NOMO-1 treated with DMSO at 0.1 percent for 48 hours (cell line): ENCODE measurements around the gene ANKMY1.

Experiments
- DNase-seq: peaks from one replicate; lab custom pipeline; 2025; ENCODE audit not compliant: unreplicated experiment; lab: John Stamatoyannopoulos, UW

Gene ANKMY1

DNA sequence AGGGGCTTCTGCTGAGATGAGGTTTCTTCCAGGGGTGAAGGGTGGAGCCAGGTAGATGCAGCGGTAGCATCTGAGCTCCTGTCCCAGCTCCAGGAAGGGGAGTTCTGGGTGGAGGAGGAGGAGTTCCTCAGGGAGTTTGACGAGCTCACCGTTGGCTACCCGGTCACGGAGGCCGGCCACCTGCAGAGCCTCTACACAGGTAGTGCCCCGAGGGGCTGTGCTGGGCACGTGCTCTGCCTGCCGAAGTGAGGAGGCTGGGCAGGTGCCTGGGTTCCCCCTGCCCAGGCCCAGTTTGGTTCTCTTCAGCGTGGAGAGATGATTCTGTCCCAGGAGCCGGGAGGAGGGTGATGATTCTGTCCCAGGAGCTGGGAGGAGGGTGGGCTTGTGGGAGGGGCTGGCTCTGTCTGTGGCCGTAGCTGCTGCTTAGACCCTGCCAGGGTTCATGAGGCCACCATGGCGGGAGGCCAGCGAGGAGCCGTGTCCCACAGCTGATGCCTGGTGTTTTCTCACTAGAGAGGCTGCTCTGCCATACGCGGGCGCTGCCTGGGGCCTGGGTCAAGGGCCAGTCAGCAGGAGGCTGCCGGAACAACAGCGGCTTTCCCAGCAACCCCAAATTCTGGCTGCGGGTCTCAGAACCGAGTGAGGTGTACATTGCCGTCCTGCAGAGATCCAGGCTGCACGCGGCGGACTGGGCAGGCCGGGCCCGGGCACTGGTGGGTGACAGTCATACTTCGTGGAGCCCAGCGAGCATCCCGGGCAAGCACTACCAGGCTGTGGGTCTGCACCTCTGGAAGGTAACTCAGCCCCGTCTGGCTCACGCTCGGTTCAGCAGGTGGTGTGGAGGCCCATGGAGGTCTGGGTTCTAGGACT lies 37.0 kb upstream of the ANKMY1 start:
- no peak for DNase-seq

DNA sequence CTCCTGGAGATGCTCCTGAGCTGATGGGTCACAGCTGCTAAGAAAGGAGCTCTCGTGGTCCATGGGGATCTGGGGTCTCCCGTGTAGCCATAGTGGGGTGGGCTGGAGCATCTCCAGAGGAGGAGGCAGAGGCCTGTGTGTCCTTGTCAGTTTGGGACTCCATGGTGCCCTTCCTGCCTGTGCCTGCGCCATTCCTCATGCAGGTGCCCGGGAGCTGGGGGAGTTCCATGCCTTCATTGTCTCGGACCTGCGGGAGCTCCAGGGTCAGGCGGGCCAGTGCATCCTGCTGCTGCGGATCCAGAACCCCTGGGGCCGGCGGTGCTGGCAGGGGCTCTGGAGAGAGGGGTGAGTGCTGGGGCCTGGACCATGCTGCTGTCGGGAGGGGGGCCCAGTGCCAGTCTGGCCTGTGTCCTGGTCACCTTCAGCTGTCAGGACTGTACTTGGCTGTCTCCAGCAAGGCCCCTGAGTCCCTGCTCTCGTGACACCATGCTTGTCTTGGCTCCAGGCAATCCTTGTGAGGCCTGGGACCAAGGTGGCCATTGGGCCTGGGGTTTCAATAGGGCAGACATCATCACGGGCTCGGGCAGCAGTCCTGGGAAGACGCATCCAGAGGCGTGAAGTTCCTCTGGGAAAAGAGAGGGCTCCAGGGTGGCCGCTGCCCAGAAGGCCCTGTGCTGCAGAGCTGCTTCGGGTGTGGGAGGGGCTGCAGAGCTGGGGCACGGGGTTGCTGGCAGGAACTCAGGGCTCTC lies 36.1 kb upstream of the ANKMY1 start:
- DNase-seq = no peak

DNA sequence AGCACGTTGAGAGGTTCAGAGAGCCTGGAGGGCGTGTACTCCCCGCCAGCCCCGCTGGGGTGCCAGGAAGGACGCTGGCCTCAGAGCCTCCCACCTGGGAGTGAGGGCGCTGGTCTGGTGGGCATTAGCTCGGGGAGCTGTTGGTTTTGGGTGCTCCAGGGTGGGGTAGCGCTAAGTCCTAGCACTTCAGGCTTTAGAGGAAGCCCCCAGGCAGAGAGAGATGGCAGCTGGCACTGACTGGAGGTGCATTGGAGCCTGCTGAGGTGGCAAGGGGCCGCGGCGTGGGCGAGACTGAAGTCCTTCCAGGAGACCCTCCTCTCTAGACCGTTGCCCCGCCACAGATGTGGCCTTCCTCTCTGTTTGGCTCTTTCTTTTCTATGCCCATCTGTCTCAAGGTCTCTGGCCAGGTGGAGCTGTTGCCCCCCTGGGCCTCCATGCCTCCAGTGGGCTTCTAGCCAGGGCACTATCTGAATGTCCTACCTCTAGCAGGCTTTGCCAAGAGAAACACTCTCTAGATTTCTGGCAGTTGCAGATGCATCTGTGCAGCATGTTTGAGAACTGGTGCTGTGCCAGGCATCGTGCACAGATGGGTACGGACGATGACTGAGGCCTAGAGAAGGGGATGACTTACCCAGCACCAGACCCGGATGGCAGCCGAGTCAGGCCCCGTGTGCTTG lies 35.4 kb upstream of the ANKMY1 start:
- no peak for DNase-seq

GRCh38 chr2:240591784-240592183 lies 34.0 kb upstream of the ANKMY1 start:
- no peak for DNase-seq

- DNase-seq = no peak
Measured at GRCh38 chr2:240591226-240591625, 33.4 kb upstream of the ANKMY1 start.

DNA sequence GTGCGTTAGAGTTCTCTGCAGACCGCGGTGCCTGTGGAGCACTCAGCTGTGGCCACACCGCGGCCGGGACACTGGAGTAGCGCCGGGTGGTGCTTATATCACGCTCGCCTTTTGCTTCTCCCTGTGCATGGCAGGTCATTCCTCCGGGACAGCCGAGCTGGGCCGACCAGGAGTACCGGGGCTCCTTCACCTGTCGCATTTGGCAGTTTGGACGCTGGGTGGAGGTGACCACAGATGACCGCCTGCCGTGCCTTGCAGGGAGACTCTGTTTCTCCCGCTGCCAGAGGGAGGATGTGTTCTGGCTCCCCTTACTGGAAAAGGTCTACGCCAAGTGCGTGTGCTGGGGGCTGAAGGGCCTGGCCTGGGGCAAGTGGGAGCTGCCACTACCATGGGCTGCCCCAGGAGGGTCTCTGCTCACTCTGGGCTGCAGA lies 32.9 kb upstream of the ANKMY1 start:
- no peak for DNase-seq

DNA sequence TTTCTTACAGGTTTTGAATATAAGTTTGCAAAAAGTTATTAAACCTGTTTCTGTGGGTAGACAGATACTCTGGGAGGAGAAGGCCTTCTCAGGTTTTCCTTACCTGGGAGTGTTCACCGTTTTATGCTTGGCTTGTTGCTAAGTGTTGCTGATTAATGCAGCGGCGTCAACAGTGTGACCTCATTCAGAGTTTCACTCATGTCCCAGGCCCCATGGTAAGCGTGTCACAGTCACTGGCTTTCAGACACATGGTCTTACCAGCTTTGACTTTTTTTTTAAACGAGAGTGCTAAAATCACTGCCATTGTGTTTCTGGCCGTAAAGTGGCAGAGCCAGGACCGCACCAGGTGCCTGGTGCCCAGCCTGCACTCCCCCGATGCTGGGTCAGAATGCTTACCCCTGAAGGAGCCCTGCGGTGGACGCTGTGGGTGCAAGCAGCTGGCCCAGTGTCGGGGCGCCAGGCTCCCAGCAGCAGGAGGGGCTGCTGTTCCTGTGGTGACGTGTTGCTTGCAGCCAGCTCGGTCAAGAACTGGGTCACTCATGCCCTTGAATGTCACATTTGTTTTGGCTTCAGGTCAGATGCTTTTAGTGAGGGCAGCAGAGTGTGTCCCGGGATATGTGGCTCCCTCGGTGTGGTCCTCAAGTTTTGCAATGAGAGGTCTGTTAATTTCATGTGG lies 32.2 kb upstream of the ANKMY1 start:
- no peak for DNase-seq

DNA sequence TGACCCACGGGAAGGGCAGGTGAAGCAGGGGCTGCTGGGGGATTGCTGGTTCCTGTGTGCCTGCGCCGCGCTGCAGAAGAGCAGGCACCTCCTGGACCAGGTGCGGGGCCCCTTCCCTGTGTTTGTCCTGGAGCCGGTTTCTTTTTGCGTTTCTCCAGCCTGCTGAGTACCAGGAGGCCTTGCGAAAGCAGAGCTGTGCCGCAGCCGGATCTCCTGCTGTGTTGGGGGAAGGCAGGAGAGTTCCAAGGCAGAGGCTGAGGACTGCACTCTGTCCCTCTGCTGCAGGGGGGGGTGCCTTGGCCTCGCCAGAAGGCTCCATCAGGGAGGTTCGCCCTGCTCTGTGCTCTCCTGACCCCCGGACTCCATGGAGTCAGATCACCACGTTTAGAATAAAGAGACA lies 31.6 kb upstream of the ANKMY1 start:
- no peak for DNase-seq

- DNase-seq = no peak
Measured at GRCh38 chr2:240588669-240589068, 30.9 kb upstream of the ANKMY1 start.

DNA sequence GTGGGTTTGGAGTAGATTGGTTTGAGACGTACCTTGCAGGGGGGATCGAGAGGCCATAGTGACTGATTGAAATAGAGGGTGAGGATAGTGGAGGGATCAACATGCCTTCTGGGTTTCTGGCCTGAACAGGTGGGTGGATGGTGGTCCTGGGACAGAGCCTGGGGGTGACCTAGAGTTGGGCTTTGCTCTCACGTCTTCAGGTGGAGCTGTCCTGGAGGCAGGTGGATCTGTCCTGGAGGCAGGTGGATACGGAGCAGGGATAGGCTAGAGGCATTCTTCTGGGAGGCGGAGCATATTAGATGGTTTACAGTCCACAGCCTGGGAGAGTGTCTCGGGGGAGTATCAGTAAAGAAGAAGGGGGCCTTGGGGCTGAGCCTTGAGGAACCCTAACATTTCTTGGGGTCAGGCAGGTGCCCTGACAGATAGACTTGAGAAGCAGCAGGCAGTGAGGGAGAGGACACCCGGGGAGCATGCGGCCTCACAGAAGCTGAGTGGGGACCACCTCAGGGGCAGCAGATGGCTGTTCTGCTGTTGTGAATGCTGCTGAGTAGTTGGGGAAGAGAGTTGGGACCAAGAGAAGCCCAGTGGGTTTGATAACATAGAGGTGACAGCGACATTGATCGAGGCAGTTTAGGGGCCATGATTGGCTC lies 30.3 kb upstream of the ANKMY1 start:
- no peak for DNase-seq

DNA sequence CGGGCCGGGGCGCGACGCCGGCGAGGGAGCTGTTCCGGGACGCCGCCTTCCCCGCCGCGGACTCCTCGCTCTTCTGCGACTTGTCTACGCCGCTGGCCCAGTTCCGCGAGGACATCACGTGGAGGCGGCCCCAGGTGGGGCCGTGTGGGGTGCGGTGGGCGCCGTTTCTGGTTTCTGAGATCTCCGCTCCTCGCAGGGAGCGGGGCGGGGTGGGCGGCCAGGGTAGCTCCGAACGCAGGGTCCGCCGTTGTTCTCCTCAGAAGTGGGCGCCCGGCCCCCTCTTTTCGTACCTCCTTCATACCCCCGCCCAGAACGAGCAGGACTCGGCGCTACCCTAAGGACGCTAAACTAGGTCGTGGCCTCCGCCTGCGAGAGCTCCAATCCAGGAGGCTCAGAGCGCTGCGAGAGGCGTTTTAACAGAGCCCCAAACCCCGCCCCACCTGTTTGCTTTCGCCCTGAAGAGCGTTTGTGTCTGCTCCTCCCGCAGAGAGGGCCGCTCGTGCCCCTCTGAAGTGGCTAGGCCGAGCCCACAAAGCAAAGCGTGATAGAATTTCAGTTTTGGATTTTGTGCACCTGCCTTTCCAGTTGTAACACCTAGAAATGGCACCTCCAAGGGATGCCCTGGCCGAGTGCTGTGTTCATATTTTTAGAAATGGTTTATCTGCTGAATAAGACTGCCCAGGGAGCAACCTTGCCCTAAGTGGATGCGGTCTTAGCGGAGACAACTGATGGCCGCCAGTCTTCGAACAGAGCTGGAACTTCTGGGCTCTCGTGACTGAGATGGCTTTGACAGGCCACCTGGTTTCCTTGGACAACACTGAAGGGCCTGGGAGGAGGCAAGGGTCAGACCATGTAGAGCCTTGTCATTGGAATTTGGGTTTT lies 29.4 kb upstream of the ANKMY1 start:
- peak; percentile 30 for DNase-seq

- DNase-seq = peak; percentile 93
Measured at GRCh38 chr2:240586198-240586918, 28.6 kb upstream of the ANKMY1 start, which contains the start of gene CAPN10. Gene CAPN10, plus strand, starts transcription at chr2:240586734. Its CDS starts 178 bp downstream, at chr2:240586912.

DNA sequence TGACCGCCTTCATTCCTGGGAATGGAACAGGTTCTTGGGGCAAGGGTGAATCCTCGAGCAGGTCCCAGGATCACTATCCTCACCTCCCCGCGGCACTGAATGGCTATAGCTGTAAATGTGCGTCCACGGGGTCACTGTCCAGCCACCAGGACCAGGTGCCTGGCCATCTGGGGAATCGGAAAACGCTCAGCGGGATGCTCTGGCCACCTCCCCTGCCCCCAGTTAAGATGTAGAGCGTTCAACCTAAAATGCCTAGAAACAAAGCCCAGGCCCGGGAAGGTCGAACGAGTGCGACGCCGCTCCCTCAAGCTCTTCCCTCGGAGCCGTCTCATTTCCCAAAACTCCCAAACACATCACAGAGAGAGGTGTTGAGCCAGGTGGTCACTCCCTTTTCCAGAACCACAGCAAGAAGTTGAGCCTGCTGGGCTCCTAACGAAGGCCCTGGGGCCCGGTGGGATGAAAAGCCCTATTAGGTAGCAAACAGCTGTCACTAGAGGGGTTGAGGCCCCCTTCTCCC lies 28.0 kb upstream of the ANKMY1 start:
- no peak for DNase-seq

DNA sequence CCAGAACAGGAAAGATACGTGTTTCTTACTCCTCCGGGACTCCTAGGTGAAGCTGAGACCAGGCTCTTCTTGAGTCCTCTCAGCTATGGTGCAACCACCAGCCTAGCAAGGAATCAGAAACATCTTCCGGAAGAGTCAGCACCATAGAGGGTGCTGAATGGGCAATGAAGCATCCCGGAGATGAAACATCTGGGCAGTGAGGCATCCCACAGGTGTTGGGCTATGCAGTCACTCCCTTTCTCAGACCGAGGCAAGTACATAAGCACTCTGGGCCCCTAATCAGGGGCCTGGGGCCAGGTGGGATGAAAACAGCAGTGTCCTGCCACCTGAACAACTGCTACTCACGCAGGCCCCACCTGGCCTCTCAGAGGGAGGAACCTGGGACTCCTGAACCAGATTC lies 27.3 kb upstream of the ANKMY1 start:
- no peak for DNase-seq

DNA sequence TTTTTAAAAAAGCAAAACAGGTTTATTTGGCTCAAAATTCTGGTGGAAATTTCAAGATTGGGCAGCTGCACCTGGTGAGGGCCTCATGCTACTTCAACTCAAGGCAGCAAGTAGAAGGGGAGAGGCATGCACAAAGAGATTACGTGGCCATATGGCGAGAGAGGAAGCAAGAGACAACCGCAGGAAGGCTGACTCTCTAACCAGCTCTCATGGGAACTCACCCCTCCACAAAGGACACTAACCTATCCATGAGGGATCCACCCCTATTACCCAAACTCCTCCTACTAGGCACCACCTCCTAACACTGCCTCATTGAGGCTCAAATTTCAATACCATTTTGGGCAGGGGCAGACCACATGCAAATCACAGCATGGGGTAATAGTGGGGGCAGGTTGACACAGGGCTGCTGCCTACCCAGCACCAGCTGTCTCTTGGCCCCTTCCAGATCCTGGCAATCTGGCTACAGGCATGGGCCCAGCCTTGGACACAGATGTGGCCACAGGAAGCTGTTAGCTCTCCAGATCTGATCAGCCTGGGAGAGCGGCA lies 26.8 kb upstream of the ANKMY1 start:
- peak; percentile 93 for DNase-seq

DNA sequence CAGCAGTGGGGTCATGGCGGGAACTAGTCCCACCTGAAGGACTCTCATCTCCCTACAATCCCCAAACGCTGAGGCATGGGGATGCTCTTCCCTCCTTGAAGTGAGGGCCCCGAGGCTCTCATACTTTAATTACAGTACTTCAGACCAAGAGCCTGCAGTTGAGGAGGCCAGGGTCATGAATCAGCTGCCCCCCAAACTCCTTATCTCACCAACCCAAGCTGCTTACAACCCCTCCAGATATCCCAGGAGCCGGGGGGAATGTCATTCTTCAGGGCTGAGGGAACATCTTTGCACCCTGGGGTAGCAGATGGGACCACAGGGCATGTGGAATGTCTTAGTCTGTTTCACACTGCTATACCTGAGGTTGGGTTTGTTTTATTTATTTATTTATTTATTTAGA lies 26.0 kb upstream of the ANKMY1 start:
- DNase-seq = no peak

DNA sequence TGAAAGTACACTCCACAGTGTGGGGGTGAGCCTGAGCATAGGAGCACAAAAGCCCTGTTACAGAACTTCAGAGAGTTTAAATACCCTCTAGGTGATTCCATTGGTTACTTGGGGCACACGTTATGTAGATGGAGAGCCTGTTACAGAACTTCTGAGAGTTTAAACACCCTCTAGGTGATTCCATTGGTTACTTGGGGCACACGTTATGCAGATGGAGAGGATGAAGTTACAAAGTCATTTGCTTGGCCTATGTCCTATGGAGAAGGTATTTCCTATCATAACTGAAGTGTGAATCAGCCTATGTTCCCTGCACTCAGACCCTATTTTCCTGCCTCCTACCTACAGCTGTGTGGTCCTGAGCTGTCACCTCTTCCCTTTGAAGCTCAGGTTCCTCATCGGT lies 25.0 kb upstream of the ANKMY1 start:
- no peak for DNase-seq

- DNase-seq = no peak
Measured at GRCh38 chr2:240581811-240582210, 24.0 kb upstream of the ANKMY1 start.
